HG02571 (cell line): ENCODE results near the gene ACAP3.

Source experiments
- ATAC-seq: cut with Tn5 transposase; IDR thresholded peaks from one replicate; pipeline ENCODE4 v1.9.1; 2021; ENCODE audit warnings: mild to moderate bottlenecking, moderate library complexity; ENCODE audit not compliant: unreplicated experiment

ACAP3 gene

DNA sequence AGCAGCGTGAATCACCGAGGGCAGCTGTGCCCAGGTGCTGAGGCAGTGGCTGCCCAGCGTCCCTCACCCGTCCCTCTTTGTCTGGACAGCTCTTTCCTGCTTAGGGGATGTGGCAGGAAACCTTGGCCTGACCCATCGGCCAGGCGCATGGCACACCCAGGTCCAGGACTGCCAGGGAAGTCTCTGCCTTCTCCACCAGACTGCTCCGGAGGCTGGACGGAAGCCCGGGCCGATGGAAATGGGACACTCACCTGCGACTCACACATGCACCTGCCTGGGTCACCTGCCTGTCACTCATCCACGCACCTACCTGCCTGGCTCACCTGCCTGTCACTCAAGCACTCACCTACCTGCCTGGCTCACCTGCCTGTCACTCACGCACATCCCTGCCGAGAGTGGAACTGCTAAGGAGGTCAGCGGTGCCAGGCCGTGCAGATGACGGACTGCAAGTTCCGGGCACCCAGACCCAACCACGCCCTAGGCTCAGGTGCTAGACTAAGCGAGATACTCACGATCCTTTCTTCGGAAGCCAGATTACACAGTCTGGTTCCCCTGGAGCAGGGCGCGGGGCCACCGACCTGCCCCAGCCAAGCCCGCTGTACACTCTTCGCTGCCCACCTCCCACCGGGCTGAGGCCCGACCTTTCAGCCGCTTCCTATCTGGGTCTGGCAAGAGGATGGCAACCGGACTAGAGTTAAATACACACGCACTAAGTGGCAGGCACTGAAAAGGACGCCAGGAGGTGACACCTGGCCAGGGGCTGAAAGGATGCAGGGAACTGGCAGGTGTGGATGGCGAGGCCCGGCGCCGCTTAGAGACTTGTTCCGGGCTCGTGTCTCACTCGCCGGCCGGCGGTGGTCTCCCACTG lies 35.2 kb downstream of the ACAP3 start:
- ATAC-seq, result no peak

DNA sequence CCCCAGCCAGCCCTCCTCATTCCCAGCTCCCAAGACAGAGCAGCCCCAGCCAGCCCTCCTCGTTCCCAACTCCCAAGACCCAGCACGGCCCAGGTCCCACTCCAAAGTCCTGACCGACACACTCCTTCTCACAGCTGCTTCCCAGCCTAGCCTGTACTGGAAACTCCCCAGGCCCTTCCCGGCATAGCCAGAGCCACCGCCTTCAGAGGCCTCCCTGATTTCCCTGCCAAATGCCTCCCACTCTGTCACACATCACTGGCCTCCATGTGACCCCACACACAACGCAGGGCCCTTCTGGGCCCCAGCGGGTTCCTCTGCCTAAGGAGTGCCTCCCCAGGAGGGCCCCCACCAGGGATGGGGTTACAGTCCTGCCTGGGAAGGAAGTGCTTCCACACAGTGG lies 36.9 kb downstream of the ACAP3 start:
- no peak for ATAC-seq

DNA sequence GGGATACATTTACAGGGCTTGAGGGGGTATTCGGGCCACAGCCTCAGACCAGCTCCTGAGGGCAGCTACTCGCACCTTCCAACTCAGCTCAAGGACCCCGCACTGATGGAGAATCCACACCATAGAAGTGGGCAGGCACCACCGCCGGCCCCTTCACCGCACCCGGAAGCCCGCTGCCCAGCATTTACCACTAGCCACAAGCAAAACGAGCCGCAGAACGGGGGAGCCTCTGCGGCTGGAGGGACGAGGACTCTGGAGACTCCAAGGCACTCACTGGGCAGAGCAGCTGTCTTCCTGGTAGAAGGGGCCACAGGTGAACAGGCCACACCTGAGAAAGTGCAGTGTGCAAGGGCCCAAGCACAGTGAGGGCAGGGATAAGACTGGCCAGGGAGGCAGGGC lies 39.4 kb downstream of the ACAP3 start:
- no peak for ATAC-seq

DNA sequence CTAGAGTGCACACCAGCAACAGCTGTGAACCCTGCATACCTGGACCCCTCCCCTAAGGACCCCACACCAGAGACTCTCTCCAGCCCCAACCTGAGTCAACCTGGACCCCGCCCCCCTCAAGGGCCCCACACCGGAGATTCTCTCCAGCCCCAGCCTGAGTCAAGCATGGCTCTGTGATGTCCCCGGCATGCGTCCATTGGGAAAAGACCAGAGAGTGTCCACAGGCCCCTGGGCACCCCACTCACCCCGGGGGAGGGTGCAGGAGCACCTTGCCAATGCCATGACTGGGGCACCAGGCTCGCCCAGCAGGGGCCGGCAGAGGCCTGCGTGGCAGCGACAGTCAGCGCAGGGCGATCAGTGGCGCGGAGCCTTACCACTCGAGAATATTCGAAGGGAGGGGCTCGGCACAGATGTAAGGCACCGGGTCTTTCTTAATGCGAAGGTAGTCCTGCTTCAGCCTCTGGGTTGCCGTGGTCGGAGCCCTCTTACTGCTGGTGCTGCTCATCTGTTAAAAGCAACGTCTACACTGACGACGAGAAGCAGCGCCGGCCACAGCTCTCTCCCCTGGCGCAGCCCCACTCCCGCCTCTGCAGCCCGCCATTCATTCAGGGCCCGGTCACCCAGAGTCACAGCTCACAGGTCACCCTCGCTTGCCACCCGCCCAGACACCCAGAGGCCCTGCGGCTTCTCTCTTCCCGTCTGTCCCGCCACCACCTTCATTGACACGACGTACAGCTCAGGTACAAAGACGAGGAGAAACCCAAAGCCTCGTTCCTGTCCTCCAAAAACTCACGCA lies 40.0 kb downstream of the ACAP3 start:
- ATAC-seq, result no peak

DNA sequence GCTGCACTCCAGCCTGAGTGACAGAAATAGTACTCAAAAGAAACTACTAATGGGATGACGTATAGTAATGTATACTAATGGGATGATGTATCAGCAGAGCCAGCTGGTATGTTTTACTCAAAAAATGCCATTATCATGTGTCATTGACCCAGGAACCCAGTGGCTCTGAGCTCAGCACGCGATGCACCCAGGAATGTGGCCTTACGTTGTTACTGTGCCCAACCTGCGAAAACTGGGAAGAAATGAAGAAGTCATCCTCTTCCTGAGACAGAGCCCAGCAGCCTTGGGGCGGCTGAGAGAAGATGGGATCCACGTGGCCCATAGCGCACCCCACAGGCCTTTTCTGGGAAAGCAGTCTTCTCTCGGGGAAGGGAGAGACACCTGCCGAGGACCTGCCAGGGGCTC lies 42.9 kb downstream of the ACAP3 start:
- no peak for ATAC-seq

DNA sequence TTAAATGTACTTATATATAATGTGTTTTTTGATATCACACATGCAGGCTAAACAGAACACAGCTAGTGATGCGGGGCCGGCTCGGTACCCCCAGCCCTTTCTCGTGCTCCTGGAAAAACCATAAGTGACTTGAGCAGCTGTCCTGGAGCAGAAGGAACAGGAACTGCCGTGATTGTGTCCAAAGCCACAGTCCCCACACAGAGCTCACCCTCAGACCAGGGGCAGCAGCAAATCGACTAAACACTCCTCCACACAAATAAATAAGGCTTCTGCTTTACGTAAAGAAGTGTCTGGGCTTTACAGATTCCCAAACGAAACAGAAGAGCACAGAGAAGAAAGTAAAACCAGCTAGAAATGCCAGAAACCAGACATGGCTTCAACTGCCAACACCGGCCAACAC lies 43.7 kb downstream of the ACAP3 start:
- no peak for ATAC-seq

DNA sequence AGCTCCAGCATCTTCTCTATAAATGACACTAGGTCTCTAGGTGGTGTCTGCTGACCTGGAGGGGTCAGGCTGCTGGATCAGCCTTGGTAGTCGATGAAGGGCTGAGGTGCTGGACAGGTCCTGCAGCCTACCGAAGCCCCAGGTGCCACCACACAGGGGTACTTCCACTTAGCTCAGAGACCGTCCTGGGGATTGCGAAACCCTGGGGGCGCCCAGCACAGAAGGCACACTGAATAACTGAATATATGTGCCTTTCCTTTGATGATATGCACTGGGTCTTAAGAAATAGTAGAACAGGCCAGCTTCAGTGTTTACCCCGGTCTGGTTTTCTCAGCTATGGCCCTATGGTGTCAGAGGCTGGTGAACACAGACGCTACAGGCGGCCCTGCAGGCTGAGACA lies 45.0 kb downstream of the ACAP3 start:
- ATAC-seq, result no peak

DNA sequence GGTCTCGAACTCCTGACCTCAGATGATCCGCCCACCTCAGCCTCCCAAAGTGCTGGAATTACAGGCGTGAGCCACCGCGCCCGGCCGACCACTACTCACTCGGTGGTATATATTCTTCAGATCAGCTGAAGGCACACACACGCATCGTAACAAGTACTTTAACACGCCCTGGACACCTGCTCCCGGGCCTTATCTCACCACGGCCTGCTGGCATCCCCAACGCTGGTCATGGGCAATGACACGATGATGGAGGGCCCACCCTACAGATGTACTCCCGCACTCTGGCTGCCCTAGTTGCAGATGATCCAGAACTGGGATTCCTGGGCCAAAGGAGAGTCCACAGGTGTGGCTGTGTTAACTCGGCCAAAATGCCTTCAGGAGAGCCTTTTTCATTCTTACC lies 45.7 kb downstream of the ACAP3 start:
- no peak for ATAC-seq

DNA sequence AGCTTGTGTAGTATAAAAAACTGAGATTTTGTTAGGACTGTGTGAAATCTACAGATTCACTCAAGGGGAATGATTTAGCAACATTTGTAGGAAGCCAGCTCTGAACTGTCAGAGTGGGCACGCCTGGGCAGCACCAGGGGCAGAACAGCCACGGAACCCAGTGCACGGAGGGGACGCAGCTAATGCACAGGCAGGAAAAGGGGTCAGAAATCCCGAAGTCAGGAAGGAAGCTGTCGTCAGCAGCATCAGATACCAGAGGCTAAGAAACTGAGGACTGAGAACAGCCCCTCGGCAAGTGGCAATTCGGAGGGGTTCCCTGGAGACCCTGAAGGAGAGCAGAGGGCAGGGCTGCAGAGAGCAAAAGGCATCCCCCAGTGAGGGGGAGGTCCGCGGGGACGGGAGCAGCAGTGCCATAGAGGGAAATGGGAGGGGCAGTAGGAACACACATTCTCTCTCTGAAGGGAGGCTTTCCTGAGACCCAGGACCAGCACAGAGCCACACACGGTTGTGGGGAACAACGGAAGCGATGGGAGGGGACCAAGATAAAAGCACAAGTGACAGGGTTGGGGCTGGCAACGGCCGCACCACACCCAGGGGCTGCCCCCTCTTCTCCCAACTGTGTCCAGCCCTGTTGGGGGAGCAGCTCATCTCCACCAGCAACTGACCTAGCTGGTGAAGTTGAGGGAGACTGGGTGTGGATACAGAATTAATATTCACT lies 46.7 kb downstream of the ACAP3 start:
- ATAC-seq, result no peak

DNA sequence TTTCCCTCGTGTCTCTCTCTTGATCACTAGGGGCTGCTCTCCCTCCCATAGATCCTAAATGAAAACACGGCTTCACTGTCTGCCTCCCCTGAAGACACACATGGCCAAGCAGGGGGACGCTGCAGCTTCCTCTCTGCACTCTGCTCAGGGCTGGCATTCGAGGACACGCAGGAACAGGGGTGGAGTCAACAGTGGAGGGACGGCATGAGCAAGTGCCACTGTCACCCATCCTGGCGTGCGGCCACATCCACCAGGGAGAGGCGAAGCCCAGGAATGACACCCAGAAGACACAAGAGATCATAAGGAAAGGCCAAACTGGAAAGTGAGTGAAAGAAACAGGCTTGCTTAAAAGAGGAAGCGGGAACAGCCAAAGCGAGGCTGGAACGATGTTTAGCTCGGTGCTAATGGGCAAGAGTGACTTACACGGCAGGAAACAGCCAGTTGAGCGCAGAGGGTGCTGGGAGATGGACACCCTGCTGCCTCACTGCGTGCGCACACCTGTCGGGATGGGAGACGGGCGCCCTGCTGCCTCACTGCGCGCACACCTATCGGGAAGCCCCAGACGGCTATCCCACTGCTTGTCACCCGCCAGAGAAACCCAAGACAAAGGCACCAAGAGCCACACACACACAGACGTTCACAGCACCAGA lies 47.7 kb downstream of the ACAP3 start:
- ATAC-seq, result no peak

DNA sequence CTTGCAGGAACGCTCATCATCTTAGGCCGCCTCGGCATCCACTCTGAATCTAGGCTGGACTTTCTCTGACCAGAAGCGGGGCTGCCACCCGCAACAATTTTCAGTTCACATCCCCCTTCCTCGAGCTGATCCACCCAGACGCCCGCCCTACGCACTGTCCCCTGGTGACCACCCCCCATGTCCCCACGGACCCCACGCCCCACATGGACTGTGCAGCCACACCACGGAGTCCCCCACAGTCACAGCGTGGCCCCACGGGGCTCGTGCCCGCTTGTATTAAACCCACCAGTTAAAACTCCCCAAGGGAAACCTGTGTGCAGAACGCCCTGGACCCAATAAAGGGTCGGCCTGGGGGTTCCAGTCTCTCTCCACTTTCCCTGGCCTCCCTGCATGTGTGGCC lies 48.2 kb downstream of the ACAP3 start:
- no peak for ATAC-seq

DNA sequence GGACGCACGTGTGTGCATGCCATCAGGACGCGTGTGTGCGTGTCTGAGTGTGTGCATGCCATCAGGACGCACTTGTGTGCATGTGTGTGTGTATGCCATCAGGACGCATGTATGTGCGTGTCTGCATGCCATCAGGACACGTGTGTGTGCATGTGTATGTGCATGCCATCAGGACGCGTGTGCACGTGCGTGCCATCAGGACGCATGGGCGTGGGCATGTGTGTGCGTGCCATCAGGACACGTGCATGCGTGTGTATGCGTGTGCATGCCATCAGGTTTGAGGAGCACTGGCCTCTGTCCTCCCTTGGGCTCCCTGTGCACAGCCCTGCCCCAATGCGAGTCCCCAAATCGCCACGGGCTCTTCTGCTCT lies 48.6 kb downstream of the ACAP3 start:
- ATAC-seq, result no peak

DNA sequence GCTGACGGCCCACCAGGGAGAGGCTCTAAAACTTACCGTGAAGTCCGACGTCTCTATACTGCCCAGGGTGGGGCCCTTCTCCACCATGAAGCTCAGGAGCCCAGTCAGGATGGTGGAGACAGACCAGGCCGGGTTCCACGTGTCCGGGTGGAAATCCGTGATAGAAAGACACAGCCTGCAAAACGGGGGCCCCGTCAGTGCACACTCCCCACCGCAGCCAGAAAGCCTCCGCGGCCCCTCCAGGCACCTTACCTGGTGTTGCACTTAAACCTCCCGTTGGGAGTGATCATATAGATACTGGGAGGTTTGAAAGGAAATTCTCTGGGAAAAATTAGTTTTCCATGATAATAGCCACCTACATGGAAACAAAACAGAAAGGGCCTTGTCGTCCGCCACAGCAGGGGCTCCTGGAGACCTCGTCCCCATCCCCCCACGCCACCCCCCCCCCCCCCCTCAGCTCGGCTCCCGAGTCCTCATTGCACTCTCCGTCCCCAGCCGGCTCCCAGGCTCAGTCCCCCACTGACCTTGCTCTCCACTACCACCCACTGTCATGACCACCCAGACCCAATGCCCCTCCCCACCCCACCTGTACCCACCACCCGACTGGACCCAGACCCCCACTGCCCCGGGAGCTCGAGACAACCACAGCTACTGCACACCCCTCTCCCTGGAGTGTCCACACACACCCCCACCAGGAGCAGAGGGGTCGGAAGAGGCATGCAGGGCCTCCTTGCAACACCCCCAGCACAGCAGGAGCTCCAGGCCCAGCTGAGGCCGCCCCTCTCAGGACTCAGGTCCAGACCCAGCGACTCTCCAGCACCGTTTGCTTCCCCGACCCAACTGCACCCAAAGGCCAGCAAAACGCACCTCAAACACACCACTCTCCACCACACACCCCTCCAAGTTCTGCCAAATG lies 50.5 kb downstream of the ACAP3 start:
- ATAC-seq, result no peak

DNA sequence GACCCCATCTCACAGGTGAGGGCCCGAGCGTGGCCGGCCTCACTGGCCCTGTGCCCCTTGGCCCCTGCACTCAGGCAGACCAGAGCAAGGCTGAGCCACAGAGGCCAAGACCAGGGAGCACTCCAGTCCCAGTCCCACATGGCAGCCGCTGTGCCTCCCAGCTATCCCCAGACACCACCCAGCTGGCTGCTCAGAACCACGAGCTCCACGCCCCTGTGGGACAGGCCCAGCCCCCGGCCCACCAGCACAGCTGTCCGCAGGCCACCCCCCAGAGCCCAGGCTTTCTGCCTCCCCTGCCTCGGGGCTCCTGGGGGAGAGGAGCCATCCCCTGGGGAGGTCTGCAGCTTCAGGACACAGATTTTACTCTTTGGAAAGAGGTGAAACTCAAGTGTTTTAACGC lies 52.1 kb downstream of the ACAP3 start:
- ATAC-seq, result no peak

DNA sequence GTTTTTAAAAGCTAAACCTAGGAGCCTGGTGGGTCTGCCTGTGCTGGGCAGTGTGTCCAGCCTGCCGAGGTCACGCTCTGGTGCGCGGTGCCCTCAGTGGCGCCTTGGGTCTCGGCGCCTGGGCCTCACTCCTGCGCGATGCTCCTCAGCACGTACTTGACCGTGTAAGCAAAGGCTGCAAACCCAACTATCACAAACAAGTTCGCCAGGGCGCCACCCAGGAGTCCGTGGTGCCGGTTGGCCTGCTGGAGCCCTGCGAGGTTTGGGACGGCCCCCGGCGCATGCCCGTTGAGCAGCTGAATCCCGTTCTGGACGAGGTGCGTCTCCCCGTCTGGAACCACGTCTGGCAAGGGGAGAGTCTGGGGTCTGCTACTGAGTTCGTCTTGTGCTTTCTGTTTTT lies 52.7 kb downstream of the ACAP3 start:
- no peak for ATAC-seq

DNA sequence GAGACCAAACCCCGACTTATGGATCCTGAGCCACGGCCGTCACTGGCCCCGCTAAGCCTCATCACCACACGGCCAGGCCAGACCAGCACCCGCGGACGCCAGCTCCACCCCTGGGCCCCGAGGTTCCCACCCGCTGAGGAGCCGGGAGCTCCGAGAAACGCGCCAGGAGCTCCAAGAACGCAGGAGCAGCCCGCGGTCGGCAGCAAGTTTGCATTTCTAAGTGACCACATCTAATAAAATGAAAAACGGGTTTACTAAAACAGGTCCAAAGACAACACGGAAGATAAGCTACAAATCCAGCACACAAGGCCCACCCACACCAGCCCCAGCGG lies 53.1 kb downstream of the ACAP3 start:
- ATAC-seq, result no peak

DNA sequence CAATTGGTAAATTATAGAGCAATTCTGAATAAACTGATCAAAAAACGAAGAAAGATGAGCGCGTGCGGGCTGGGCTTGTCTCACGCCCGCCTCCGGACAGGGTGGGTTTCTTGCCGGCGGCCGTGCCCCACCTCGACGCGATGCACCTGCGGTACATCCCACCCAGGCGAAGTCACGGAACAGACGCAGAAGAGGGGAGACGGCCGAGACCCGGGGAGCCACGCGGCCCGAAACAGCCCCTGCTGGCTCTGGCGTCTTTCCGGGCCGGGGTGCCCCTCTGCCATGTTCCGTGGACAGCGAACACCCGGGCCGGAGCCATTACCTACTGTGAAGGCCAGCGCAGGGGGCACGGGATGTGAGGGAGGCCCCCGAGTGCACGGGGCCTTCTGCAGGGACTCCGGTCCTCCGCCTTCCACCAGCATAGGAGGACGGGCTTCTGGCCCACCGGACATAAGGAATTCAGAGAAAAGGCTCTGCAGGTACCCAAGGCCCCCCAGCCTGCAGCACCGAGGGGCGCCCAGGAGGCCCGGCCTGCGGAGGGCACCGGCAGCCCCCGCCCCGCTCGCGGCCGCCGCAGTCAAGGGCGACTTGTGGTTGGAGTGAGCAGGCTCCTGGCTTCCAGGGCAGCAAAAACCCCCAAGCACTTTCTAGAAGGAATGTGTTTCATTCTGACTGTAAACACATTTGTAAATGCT lies 53.6 kb downstream of the ACAP3 start:
- ATAC-seq, result no peak

DNA sequence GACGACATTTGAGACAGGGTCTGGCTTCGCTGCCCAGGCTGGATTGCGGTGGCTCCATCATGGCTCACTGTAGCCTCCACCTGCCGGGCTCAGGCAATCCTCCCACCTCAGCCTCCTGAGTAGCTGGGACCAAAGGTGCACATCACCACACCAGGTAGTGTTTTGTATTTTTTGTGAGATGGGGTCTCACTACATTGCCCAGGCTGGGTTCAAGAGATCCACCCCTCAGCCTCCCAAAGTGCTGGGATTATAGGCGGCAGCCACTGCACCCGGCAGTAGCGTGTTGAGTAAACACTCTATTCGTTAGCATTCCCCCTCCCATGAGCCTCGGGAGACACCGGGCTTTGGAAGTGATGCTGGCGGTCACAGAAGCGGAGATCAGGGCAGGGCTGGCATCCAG lies 54.4 kb downstream of the ACAP3 start:
- ATAC-seq, result no peak

DNA sequence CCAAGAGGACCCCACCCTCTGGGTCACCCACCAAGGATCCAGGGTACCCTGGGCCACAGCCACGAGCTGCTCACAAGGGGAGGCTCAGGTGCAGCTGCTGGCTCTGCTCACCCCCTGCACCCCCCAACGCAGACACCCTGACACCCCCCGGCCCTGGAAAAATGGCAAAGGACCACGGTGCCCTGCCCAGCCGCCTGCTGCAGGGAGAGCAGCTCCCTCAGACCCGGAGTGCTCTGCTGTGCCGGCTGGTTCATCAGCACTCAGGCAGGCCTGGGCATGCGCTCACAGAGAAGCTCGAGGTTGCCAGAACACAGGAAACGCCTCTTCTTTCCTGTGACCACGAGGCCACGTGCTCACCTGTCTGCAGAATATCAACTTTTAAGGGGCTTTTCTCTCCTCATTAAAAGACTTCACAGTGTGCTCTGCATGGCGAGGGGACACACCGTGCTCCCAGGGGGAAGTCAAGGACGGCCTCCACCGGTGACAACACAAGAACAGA lies 56.9 kb downstream of the ACAP3 start:
- ATAC-seq, result no peak
